PC-9 (cell line): Measurements from ENCODE around the gene TTC38. TPM values are rescaled to one million over a fixed set of nuclear protein-coding genes. Genes with fewer than 3 reads are reported as not detected.

Source experiments
- BruUV-seq: library from RNA; stranded (reverse); fragments of 400-500 nt; replicated peaks from 2 replicates; lab custom pipeline; 2021; lab: Mats Ljungman, UMichigan
- CTCF ChIA-PET: fragments of 300-600 bp; sonication (Branson Sonifier 250); formaldehyde crosslinking; loops from one replicate; lab custom pipeline; 2022; ENCODE audit warnings: antibody characterized with exemption; lab: Charles Lee
- POLR2A ChIA-PET: fragments of 300-600 bp; sonication (Branson Sonifier 250); formaldehyde crosslinking; loops from one replicate; lab custom pipeline; 2022; ENCODE audit warnings: antibody characterized with exemption; ENCODE audit not compliant: unreplicated experiment; lab: Charles Lee
- DNase-seq, 2 experiments: peaks; one replicate each; pipeline versions ENCODE4 v3.0.0 to v3.0.0-alpha.2; 2015 to 2022; ENCODE audit warnings: mixed read lengths in 1 of 2
- H2AFZ ChIP-seq: fragments of 200-600 bp; sonication (generic); 2 replicates; pipeline ENCODE4 v1.8.1; 2017; ENCODE audit warnings: antibody characterized with exemption
- H3F3A ChIP-seq: fragments of 200-600 bp; sonication (generic); 2 replicates; pipeline ENCODE4 v1.8.1; 2017; ENCODE audit warnings: antibody characterized with exemption, mild to moderate bottlenecking, low read depth; ENCODE audit not compliant: insufficient read depth
- H3K27ac ChIP-seq: fragments of 200-600 bp; sonication (generic); 2 replicates; pipeline ENCODE4 v1.6.1; 2016; ENCODE audit warnings: mixed run types
- H3K27me3 ChIP-seq: fragments of 200-600 bp; sonication (generic); 2 replicates; pipeline ENCODE4 v1.6.1; 2016; ENCODE audit warnings: low read depth, mixed run types; ENCODE audit not compliant: insufficient read depth
- H3K36me3 ChIP-seq: fragments of 200-600 bp; sonication (generic); 2 replicates; pipeline ENCODE4 v1.6.1; 2016; ENCODE audit warnings: low read depth, mixed run types
- H3K4me1 ChIP-seq: fragments of 200-600 bp; sonication (generic); replicated peaks from 2 replicates; pipeline ENCODE4 v1.6.1; 2016; ENCODE audit warnings: mixed run types; ENCODE audit not compliant: insufficient read depth
- H3K4me2 ChIP-seq: fragments of 200-600 bp; sonication (generic); 2 replicates; pipeline ENCODE4 v1.6.1; 2017; ENCODE audit warnings: mixed run types
- H3K4me3 ChIP-seq: fragments of 200-600 bp; sonication (generic); 2 replicates; pipeline ENCODE4 v1.6.1; 2016; ENCODE audit warnings: mixed run types
- H3K79me2 ChIP-seq: fragments of 200-600 bp; sonication (generic); 2 replicates; pipeline ENCODE4 v1.6.1; 2017; ENCODE audit warnings: low read depth, mixed run types
- H3K9me2 ChIP-seq: fragments of 200-600 bp; sonication (generic); 2 replicates; pipeline ENCODE4 v1.8.1; 2017; ENCODE audit warnings: mild to moderate bottlenecking; ENCODE audit not compliant: insufficient read depth
- H3K9me3 ChIP-seq: fragments of 200-600 bp; sonication (generic); 2 replicates; pipeline ENCODE4 v1.8.1; 2016; ENCODE audit warnings: low read depth; ENCODE audit not compliant: insufficient read depth
- H4K20me1 ChIP-seq: fragments of 200-600 bp; sonication (generic); 2 replicates; pipeline ENCODE4 v1.8.1; 2017; ENCODE audit not compliant: insufficient read depth
- CTCF ChIP-seq: fragments of 200-600 bp; sonication (generic); conservative IDR thresholded peaks from 2 replicates; pipeline ENCODE4 v1.6.1; 2017; ENCODE audit warnings: mixed run types, antibody characterized with exemption, mild to moderate bottlenecking, moderate library complexity
- EZH2 ChIP-seq: fragments of 200-600 bp; sonication (generic); IDR thresholded peaks from 2 replicates; pipeline ENCODE4 v1.8.0; 2017; ENCODE audit warnings: antibody characterized with exemption, low read depth
- intact Hi-C: fragments of 100-400 bp; cut with micrococcal nuclease; formaldehyde crosslinking; loops from one replicate; pipeline ENCODE4 v1.10.0; 2022; ENCODE audit not compliant: unreplicated experiment
- total RNA-seq: library from RNA; stranded (reverse); gene quantifications from 2 replicates; pipeline ENCODE4 v1.2.3, GENCODE V29; 2021

The TTC38 gene
- total RNA-seq, 1 experiment from 2014 or later = 15.2 TPM

- CTCF ChIA-PET = no interaction called here
- H4K20me1 ChIP-seq = no peaks in the 10 kb centered on the region
- H3K4me2 ChIP-seq = no peak overlapping the region
- DNase-seq = no peak
- no TSS peak for BruUV-seq
- H3K27ac ChIP-seq = no peak overlapping the region
- intact Hi-C loops = no loop called here
- H3K9me3 ChIP-seq = peaks cover 6% of the 10 kb centered on the region; the same call in 1 of the 2 replicates
- no peaks in the 10 kb centered on the region for H3K9me2 ChIP-seq
- POLR2A ChIA-PET = no interaction called here
- H3K4me1 ChIP-seq = peaks cover 16% of the 10 kb centered on the region
- H3K27me3 ChIP-seq = peaks cover 37% of the 10 kb centered on the region
- H3K36me3 ChIP-seq = no peaks in the 10 kb centered on the region
- peaks cover 4% of the 10 kb centered on the region; the same call in 1 of the 2 replicates for H3K79me2 ChIP-seq
- no peak overlapping the region for H2AFZ ChIP-seq
- H3K4me3 ChIP-seq = no peak overlapping the region
- H3F3A ChIP-seq = no peaks in the 10 kb centered on the region; the same call in none of the 2 replicates
- TF ChIP-seq CTCF (no peak), EZH2 (no peak)
Observed at GRCh38 chr22:46256358-46256958, 11.3 kb upstream of the TTC38 start.

- ChIA-PET CTCF (no interaction called here), POLR2A (no interaction called here)
- no peaks in the 10 kb centered on the region for H3K79me2 ChIP-seq
- intact Hi-C loops = no loop called here
- no peak for DNase-seq
- TF ChIP-seq CTCF (no peak), EZH2 (no peak)
- H3K4me1 ChIP-seq = no peaks in the 10 kb centered on the region
- no TSS peak for BruUV-seq
- no peak overlapping the region for H2AFZ ChIP-seq
- no peaks in the 10 kb centered on the region; the same call in 1 of the 2 replicates for H3F3A ChIP-seq
- no peaks in the 10 kb centered on the region for H3K9me2 ChIP-seq
- peaks cover 6% of the 10 kb centered on the region; the same call in 1 of the 2 replicates for H3K9me3 ChIP-seq
- no peaks in the 10 kb centered on the region for H3K36me3 ChIP-seq
- H3K4me2 ChIP-seq = no peak overlapping the region
- peaks cover 41% of the 10 kb centered on the region for H3K27me3 ChIP-seq
- no peak overlapping the region for H3K4me3 ChIP-seq
- H3K27ac ChIP-seq = no peak overlapping the region
- H4K20me1 ChIP-seq = no peaks in the 10 kb centered on the region
Observed at GRCh38 chr22:46259374-46259773, 8.4 kb upstream of the TTC38 start.

GRCh38 chr22:46260038-46260437 is 7.8 kb upstream of the TTC38 start:
- H3K9me2 ChIP-seq = no peaks in the 10 kb centered on the region

More at GRCh38 chr22:46260038-46260437, 7.8 kb upstream of the TTC38 start:
- Histone ChIP-seq H3K36me3 (no peaks in the 10 kb centered on the region), H3K27ac (no peak overlapping the region), H3K4me2 (no peak overlapping the region), H2AFZ (no peak overlapping the region), H3K4me3 (no peak overlapping the region), H3K4me1 (no peaks in the 10 kb centered on the region), H3F3A (no peaks in the 10 kb centered on the region; the same call in 1 of the 2 replicates), H4K20me1 (no peaks in the 10 kb centered on the region), H3K9me3 (peaks cover 6% of the 10 kb centered on the region; the same call in 1 of the 2 replicates), H3K27me3 (peaks cover 41% of the 10 kb centered on the region), H3K79me2 (no peaks in the 10 kb centered on the region)
- CTCF ChIA-PET = no interaction called here
- POLR2A ChIA-PET = no interaction called here
- intact Hi-C loops = no loop called here
- TF ChIP-seq EZH2 = no peak
- TF ChIP-seq CTCF = no peak
- no TSS peak for BruUV-seq
- no peak for DNase-seq
